NAMALWA (cell line): ENCODE measurements around the gene HFE.
"Not testable (repeated sequence)": the region's sequence is repeated elsewhere in the genome, so short reads cannot be mapped to it uniquely, and the experiment has no call there.

ENCODE experiments used
- DNase-seq: peaks from one replicate; pipeline ENCODE4 v3.0.0-alpha.2; 2015; ENCODE audit warnings: low spot score

The HFE gene

DNA sequence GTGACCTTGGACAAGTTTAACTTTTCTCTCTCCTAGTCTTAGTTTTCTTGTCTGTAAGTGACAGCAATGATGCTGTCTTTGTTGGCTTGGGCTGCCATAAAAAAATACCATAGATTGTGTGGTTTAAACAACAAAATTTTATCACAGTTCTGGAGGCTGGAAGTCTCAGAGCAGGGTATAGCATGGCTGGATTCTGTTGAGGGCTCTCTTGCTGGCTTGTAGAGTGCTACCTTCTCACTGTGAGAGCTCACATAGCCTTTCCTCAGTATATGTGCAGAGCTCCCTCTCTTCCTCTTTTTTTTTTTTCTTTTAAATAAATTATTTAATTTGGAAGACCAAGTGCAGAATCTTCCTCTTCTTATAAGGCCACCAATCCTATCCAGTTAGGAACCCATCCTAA, 26.3 kb downstream of the HFE start:
- no peak for DNase-seq

GRCh38 chr6:26115226-26115625, 28.0 kb downstream of the HFE start:
- no peak for DNase-seq

GRCh38 chr6:26116267-26116666, 29.0 kb downstream of the HFE start:
- DNase-seq: peak; percentile 25

- DNase-seq: peak; percentile 26
Measured at GRCh38 chr6:26118999-26119398, 31.8 kb downstream of the HFE start.

GRCh38 chr6:26120115-26120514, 32.9 kb downstream of the HFE start:
- not testable (repeated sequence) for DNase-seq

GRCh38 chr6:26120807-26121140, 33.5 kb downstream of the HFE start:
- no peak for DNase-seq

GRCh38 chr6:26121141-26122004, 34.1 kb downstream of the HFE start:
- peak; percentile 55 for DNase-seq

DNA sequence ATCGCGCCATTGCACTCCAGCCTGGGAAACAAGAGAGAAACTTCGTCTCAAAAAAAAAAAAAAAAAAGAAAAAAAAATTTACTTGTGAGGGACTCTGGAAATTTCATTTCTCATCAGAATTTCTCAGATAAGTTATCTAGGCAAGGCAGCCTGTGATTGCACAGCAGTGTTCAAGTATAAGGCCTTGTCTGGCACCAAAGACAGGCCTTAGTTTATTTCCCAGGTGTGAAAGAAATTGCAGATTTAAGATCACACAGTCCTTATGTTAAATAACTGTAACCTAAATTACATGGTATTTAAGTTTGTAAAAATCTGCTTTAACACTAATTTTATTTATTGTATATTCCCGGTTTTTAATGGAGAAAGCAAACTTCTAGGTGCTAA, 34.8 kb downstream of the HFE start:
- peak; percentile 70 for DNase-seq

GRCh38 chr6:26122402-26122792, 35.2 kb downstream of the HFE start:
- no peak for DNase-seq

- DNase-seq: peak; percentile 98
Measured at GRCh38 chr6:26122793-26123674, 35.8 kb downstream of the HFE start.

DNA sequence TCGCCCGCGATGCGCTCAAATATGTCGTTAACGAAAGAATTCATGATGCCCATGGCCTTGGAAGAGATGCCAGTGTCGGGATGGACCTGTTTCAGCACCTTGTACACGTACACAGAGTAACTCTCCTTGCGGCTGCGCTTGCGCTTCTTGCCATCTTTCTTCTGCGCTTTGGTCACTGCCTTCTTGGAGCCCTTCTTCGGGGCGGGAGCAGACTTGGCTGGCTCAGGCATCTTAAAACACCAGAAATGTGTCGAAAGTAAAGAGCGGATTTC, 36.4 kb downstream of the HFE start:
- DNase-seq: no peak

DNA sequence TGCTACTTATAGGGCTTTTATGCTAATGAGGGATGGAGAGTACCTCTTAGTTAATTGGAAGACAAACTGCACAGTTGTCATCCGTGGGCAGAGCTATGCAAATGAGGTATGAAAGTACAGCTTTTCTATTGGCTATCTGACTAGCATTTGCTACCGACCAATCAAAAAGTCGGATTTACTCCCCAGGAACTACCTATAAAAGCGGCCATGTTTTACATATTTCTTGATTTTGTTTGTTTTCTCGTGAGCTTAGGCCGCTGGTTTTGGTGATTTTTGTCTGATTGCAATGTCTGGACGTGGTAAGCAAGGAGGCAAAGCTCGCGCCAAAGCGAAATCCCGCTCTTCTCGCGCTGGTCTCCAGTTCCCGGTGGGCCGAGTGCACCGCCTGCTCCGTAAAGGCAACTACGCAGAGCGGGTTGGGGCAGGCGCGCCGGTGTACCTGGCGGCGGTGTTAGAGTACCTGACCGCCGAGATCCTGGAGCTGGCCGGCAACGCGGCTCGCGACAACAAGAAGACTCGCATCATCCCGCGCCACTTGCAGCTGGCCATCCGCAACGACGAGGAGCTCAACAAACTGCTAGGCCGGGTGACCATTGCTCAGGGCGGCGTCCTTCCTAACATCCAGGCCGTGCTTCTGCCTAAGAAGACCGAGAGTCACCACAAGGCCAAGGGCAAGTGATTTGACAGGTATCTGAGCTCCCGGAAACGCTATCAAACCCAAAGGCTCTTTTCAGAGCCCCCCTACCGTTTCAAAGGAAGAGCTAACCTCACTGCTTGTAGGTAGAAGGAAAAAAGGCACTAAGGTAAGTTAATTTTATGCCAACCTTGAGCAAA, 36.9 kb downstream of the HFE start:
- DNase-seq: peak; percentile 99

DNA sequence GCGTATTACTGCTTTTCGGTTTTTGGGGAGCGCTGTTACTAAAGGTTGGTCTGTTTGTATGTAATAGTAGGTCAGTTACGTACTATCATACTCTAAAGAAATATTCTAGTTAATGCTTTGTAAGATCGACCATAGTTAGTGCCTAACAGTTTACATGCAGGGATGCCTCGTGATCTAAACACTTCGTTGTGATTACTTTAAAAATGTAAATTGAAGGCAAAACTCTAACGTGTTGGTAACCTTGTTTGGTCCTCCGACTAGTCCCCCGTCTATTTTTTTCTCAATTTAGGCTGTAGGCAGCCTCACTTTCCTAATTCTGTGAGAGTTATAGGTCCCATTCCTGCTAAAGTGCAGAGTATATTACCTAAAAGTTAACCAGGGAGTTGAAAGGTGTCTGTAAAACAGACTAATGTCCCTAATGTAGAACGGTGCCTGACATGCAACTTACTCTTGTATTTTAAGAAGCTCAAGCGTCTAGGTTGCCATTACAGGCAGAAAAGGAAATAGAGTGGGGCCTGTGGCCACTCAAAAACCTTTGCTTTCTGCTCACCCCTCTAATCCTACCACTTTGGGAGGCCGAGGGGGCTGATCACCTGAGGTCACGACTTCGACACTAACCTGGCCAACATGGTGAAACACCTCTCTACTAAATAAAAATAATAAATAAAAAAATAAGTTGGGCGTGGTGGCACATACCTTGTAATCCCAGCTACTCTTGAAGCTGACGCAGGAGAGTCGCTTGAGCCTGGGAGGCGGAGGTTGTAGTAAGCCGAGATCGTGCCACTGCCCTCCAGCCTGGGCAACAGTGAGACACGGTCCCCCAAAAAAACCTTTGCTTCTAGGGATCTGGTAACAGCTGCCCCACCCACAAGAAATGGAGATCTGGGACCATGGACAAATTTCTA, 37.8 kb downstream of the HFE start:
- DNase-seq: peak; percentile 76

GRCh38 chr6:26126394-26127235, 39.4 kb downstream of the HFE start:
- peak; percentile 75 for DNase-seq

GRCh38 chr6:26128013-26128771, 41.0 kb downstream of the HFE start:
- peak; percentile 41 for DNase-seq

- DNase-seq: peak; percentile 21
Measured at GRCh38 chr6:26129656-26130055, 42.4 kb downstream of the HFE start.

DNA sequence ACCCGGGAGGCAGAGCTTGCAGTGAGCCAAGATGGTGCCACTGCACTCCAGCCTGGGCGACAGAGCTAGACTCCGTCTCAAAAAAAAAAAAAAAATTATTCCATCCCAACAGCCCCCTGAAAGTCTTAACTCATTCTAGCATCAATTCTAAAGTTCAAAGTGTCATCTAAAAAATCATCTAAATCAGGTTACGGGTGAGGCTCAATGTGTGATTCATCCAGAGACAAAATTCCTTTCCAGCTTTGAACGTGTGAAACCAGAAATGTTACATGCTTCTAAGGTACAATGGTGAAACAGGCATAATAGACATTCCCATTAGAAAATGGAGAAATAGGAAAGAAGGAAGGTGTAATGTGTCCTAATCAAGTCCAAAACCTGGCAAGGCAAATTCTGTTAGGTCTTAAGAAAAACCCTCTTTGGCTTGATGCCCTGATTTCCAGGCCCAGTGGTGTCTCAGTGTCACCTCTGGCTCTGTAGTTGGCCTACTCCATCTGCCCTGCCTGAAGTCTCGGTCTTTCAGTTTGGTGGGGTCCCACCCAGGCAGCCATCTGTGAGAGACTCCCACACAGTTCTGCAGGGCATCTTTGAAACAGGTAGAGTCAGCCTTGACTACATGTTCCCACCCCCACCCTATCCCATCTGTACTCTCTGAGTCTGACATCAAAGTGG, 43.5 kb downstream of the HFE start:
- peak; percentile 46 for DNase-seq

DNA sequence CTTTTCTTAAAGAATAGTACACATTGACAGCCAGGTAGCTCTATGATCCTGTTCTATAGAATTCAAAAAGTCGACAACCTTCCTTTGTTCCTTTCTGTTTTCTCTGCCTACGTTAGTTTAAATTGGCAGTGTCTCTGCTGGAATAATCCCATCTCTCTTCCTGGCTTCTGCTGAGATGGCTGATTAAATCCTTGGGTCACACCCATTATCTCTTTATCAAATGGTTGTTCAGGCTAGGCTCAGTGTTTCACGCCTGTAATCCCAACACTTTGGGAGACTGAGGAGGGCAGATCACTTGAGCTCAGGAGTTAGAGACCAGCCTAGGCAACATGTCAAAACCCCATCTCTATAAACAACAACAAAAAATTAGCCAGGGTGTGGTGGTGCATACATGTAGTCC, 44.4 kb downstream of the HFE start:
- no peak for DNase-seq

DNA sequence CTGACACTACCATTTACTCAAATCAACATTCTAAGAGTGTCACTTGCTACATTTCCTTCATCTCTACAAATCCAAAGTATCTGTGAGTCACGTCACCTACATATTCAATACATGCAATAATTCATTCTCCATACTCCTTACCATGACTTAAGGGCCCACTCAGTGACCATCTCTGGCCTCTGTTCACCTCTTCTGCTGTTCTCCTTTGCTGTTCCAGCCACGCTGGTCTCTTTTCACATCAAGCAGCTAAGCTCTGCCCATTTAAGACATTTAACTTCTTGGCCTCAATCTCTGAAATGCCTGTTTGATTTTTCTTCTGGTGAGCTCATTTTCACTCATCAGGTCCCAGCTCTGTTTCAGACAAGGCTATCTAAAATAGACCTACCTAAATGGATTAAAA, 46.5 kb downstream of the HFE start:
- DNase-seq: no peak
